ENCODE results near the gene HLCS.
"Not testable (repeated sequence)": the region's sequence is repeated elsewhere in the genome, so short reads cannot be mapped to it uniquely, and the experiment has no call there.

HLCS gene

DNA sequence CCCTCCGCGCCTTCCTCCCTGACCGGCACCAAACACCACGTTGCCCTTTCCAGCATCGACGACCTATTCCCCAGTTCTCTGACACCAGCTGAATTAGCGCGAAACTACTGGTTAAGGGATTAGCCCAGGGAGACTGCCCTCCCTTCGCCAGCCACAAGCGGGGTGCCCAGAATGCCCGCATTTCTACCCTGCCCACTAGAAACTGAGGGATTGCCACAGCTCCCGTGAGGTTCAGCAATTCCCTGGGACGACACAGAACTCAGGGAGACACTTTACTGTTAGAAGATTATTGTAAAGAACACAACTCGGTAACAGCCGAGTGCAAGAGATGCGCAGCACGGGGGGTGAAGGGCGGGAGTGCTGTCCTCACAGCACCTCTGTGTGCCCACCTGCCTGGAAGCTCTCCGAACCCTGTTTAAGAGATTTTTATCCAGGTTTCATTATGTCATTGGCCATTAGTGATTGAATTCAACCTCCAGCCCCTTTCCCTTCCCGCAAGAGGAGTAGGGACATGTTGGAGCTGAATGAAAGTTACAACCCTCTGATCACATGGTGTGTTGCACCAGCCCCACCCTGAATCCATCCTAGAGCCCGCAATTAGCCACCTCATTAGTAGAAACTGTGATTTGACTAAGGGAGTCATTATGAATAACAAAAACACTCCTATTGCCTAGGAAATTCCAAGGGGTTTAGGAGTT, 24.2 kb upstream of the HLCS start:
- H3K9me3 ChIP-seq (ENCODE audit: control insufficient read depth, insufficient read depth, low read length): no peaks in the 10 kb centered on the region; the same call in none of the 2 replicates
- no peaks in the 10 kb centered on the region for H3K36me3 ChIP-seq (ENCODE audit: insufficient read depth, low read length)
- H3K4me1 ChIP-seq (ENCODE audit: insufficient read depth, low read length): peaks cover 8% of the 10 kb centered on the region; the same call in 1 of the 2 replicates
- H3K9ac ChIP-seq (ENCODE audit: low read depth, low read length): peak overlapping the region; percentile 89

GRCh38 chr21:36989699-36990507, 23.4 kb upstream of the HLCS start:
- Histone ChIP-seq H3K9ac (ENCODE audit: low read depth, low read length) (peak overlapping the region; percentile 89), H3K9me3 (ENCODE audit: control insufficient read depth, insufficient read depth, low read length) (no peaks in the 10 kb centered on the region; the same call in none of the 2 replicates), H3K4me1 (ENCODE audit: insufficient read depth, low read length) (peaks cover 8% of the 10 kb centered on the region; the same call in 1 of the 2 replicates), H3K36me3 (ENCODE audit: insufficient read depth, low read length) (no peaks in the 10 kb centered on the region)

DNA sequence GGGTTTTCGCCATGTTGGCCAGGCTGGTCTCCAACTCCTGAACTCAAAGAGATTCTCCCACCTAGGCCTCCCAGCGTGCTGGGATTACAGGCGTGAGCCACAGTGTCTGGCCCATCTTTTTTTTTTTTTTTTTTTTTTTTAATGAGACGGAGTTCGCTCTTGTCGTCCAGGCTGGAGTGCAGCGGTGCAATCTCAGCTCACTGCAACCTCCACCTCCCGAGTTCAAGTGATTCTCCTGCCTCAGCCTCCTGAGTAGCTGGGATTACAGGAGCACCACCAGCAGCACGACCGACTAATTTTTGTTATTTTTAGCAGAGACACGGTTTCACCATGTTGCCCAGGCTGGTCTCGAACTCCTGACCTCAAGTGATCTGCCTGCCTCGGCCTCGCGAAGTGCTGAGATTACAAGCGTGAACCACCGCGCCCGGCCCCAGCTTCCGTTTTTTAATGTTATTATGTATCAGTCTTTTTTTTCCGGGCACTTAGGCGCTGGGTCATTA, 22.8 kb upstream of the HLCS start:
- H3K36me3 ChIP-seq (ENCODE audit: insufficient read depth, low read length); H3K9me3 ChIP-seq (ENCODE audit: control insufficient read depth, insufficient read depth, low read length); H3K4me1 ChIP-seq (ENCODE audit: insufficient read depth, low read length): not testable (repeated sequence)
- peak overlapping the region; percentile 89 for H3K9ac ChIP-seq (ENCODE audit: low read depth, low read length)

DNA sequence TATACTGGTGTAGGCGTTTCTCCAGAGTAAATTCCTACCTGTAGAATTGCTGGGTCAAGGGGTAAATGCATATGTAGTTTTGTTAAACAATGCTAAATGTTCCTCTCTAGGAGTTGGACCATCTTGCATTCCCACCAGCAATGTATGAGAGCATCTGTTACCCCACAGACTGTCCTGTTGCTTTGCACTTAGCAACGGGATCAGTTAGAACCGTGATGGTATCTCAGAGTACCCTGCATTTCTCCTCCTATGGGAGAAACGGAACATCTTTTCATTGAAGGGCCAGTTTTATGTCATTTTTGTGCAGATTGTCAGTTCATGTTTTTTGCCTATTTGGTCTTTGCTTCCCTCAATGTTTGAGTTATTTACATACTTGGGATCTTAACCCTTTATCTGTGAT, 22.1 kb upstream of the HLCS start:
- H3K4me1 ChIP-seq (ENCODE audit: insufficient read depth, low read length): peaks cover 8% of the 10 kb centered on the region; the same call in 1 of the 2 replicates
- no peaks in the 10 kb centered on the region; the same call in none of the 2 replicates for H3K9me3 ChIP-seq (ENCODE audit: control insufficient read depth, insufficient read depth, low read length)
- no peak overlapping the region for H3K9ac ChIP-seq (ENCODE audit: low read depth, low read length)
- no peaks in the 10 kb centered on the region for H3K36me3 ChIP-seq (ENCODE audit: insufficient read depth, low read length)

GRCh38 chr21:36987845-36988244, 21.4 kb upstream of the HLCS start:
- no peaks in the 10 kb centered on the region for H3K36me3 ChIP-seq (ENCODE audit: insufficient read depth, low read length)
- H3K9me3 ChIP-seq (ENCODE audit: control insufficient read depth, insufficient read depth, low read length): no peaks in the 10 kb centered on the region; the same call in none of the 2 replicates
- H3K4me1 ChIP-seq (ENCODE audit: insufficient read depth, low read length): peaks cover 8% of the 10 kb centered on the region; the same call in 1 of the 2 replicates
- H3K9ac ChIP-seq (ENCODE audit: low read depth, low read length): no peak overlapping the region

DNA sequence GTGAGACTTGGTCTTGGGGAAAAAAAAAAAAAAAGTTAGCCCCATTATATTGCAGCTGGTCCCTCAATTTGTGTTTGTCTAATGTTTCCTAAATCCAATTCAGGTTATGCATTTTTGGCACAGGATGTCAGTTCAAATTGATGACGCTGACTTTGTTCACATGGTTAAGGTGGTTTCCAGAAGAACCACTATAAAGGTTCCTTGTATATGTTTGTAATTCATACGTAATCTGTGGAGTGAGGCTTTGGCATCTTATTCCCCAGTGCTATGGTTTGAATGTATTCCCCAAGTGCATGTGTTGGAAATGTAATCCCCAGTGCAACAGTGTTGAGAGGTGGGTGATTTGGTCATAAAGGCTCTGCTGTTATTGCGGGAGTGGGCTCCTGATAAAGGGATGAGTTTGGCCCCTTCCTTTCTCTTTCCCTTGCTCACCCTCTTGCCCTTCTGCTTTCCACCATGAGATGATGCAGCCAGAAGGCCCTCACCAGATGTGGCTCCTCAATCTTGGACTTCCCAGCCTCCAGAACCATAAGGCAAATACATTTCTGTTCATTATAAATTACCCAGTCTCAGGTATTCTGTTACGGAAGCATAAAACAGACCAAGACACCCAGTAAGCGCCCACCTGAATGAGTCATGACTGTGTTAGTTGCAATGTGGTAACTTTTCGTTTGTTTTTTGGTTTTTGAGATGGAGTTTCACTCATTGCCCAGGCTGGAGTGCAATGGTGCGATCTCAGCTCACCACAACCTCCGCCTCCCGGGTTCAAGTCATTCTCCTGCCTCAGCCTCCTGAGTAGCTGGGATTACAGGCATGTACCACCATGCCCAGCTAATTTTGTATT, 19.5 kb upstream of the HLCS start:
- Histone ChIP-seq H3K9me3 (ENCODE audit: control insufficient read depth, insufficient read depth, low read length) (no peaks in the 10 kb centered on the region; the same call in none of the 2 replicates), H3K9ac (ENCODE audit: low read depth, low read length) (no peak overlapping the region), H3K4me1 (ENCODE audit: insufficient read depth, low read length) (no peaks in the 10 kb centered on the region), H3K36me3 (ENCODE audit: insufficient read depth, low read length) (no peaks in the 10 kb centered on the region)

GRCh38 chr21:36981977-36982700, 15.7 kb upstream of the HLCS start:
- Histone ChIP-seq H3K36me3 (ENCODE audit: insufficient read depth, low read length) (no peaks in the 10 kb centered on the region), H3K9me3 (ENCODE audit: control insufficient read depth, insufficient read depth, low read length) (no peaks in the 10 kb centered on the region; the same call in none of the 2 replicates), H3K4me1 (ENCODE audit: insufficient read depth, low read length) (peaks cover 4% of the 10 kb centered on the region), H3K9ac (ENCODE audit: low read depth, low read length) (no peak overlapping the region)

DNA sequence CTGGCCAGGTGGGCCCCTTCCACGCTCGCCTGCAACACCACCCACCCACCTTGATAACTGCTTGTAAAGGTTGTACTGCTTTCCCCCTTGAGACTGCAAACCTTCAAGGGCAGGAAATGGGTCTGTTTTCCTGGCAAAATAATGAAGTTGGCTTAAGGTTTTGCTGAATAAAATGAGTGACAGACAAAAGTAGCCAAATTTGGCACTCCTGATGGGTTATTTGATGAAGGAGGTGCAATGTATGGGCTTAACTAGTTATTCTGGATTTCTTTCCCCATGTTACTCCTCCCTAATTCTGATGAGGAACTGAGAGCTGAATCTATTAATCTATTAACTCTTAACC, 14.6 kb upstream of the HLCS start:
- no peaks in the 10 kb centered on the region for H3K36me3 ChIP-seq (ENCODE audit: insufficient read depth, low read length)
- no peaks in the 10 kb centered on the region; the same call in 1 of the 2 replicates for H3K9me3 ChIP-seq (ENCODE audit: control insufficient read depth, insufficient read depth, low read length)
- peak overlapping the region; percentile 71 for H3K9ac ChIP-seq (ENCODE audit: low read depth, low read length)
- peaks cover 5% of the 10 kb centered on the region for H3K4me1 ChIP-seq (ENCODE audit: insufficient read depth, low read length)

GRCh38 chr21:36980280-36981048, 14.0 kb upstream of the HLCS start:
- H3K36me3 ChIP-seq (ENCODE audit: insufficient read depth, low read length): no peaks in the 10 kb centered on the region
- no peaks in the 10 kb centered on the region for H3K9me3 ChIP-seq (ENCODE audit: control insufficient read depth, insufficient read depth, low read length)
- H3K9ac ChIP-seq (ENCODE audit: low read depth, low read length): peak overlapping the region; percentile 71
- H3K4me1 ChIP-seq (ENCODE audit: insufficient read depth, low read length): peaks cover 5% of the 10 kb centered on the region

DNA sequence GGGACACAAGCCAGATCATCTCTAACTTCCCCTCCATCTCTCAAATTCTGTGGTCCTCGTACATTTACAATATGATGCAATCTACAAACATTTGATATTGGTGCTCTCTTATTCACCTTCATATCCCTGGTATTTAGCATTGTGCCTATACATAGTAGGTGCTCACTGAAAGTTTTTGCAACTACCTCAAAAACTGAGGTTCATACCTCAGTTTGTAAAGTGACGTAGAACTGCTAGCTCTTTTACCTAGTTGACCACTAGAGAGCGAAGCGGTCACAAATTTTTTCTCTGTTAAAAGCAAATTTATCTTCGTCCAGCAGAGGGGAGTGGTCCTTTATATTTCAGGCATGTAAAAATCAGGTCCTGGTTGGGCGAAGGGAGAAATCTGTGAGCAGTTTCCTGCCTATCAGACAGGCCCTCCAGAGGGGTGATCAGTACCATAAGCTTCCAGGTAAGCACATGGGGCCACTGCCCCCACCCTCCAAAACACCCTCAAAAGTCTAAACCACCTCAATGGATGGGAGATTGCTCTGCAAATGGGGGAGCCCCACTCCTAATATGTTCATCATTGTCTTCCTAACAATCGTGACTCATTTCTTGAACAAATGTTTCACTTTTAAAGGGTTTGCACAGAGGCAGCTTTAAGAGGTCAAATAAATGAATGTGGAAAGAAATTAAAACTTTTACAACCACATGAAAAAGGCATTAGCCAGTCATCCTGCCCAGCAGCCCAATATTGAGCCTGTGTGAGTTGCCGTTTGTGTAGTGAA, 10.6 kb upstream of the HLCS start:
- Histone ChIP-seq H3K9me3 (ENCODE audit: control insufficient read depth, insufficient read depth, low read length) (no peaks in the 10 kb centered on the region), H3K4me1 (ENCODE audit: insufficient read depth, low read length) (peaks cover 5% of the 10 kb centered on the region), H3K9ac (ENCODE audit: low read depth, low read length) (no peak overlapping the region), H3K36me3 (ENCODE audit: insufficient read depth, low read length) (no peaks in the 10 kb centered on the region)

DNA sequence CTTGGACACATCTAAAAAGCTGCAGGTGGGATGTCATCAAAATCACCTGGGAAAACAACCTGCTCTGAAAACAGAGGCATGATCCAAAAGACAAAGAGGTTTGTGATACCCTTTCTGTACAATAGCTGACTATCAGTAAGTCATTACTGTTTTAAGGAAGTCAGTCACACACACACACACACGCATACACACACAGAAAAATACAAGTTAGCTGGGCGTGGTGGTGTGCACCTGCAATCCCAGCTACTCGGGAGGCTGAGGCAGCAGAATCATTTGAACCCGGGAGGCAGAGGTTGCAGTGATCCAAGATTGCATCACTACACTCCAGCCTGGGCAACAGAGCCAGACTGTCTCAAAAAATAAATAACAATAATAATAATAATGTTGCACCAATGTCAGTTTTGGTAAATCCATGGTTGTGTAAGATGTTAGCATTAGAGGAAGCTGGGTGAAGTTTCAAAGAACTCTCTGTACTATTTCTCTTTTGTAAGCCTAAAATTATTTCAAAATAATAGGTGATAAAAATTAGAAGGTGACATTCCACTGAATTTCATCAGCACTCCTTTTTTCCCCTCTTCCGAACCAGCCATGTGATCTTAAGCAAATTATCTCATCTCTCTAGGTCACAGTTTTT, 9.9 kb upstream of the HLCS start:
- peaks cover 5% of the 10 kb centered on the region for H3K4me1 ChIP-seq (ENCODE audit: insufficient read depth, low read length)
- no peaks in the 10 kb centered on the region for H3K36me3 ChIP-seq (ENCODE audit: insufficient read depth, low read length)
- H3K9me3 ChIP-seq (ENCODE audit: control insufficient read depth, insufficient read depth, low read length): no peaks in the 10 kb centered on the region
- H3K9ac ChIP-seq (ENCODE audit: low read depth, low read length): no peak overlapping the region

GRCh38 chr21:36974851-36975192, 8.4 kb upstream of the HLCS start:
- Histone ChIP-seq H3K9ac (ENCODE audit: low read depth, low read length) (no peak overlapping the region), H3K9me3 (ENCODE audit: control insufficient read depth, insufficient read depth, low read length) (no peaks in the 10 kb centered on the region), H3K4me1 (ENCODE audit: insufficient read depth, low read length) (peaks cover 5% of the 10 kb centered on the region), H3K36me3 (ENCODE audit: insufficient read depth, low read length) (no peaks in the 10 kb centered on the region)
